WTC11 (cell line): Measurements from ENCODE around the gene SRRM2. TPM values are rescaled to one million over a fixed set of nuclear protein-coding genes. Genes with fewer than 3 reads are reported as not detected.

Experiments used
- ATAC-seq: fragments of 200-7000 bp; cut with Tn5 transposase; 2 replicates; pipeline ENCODE4 v1.10.0; 2021; ENCODE audit warnings: mild to moderate bottlenecking, moderate library complexity
- CTCF ChIA-PET: fragments of 300-600 bp; sonication (Branson Sonifier 250); formaldehyde crosslinking; loops from one replicate; lab custom pipeline; 2021; ENCODE audit warnings: antibody characterized with exemption; lab: Charles Lee
- POLR2A ChIA-PET: fragments of 350-600 bp; sonication (Branson Sonifier 250); formaldehyde crosslinking; loops from one replicate; lab custom pipeline; 2021; ENCODE audit warnings: antibody characterized with exemption; lab: Charles Lee
- DNase-seq: peaks from one replicate; pipeline ENCODE4 v3.0.0; 2021; ENCODE audit warnings: low spot score
- H3K27ac Mint-ChIP-seq: 2 replicates; pipeline ENCODE4 v1.8.0; 2021; ENCODE audit warnings: mixed read lengths
- H3K27me3 Mint-ChIP-seq: 2 replicates; pipeline ENCODE4 v1.8.0; 2021; ENCODE audit warnings: low read depth, mild to moderate bottlenecking, moderate library complexity, mixed read lengths
- H3K36me3 Mint-ChIP-seq: 2 replicates; pipeline ENCODE4 v1.8.0; 2021; ENCODE audit warnings: mixed read lengths
- H3K4me1 Mint-ChIP-seq: 2 replicates; pipeline ENCODE4 v1.8.0; 2022; ENCODE audit warnings: mixed read lengths
- H3K4me3 Mint-ChIP-seq: 2 replicates; pipeline ENCODE4 v1.8.0; 2021; ENCODE audit warnings: mild to moderate bottlenecking, moderate library complexity, mixed read lengths
- H3K9me3 Mint-ChIP-seq: 2 replicates; pipeline ENCODE4 v1.8.0; 2021; ENCODE audit warnings: mixed read lengths
- ATF6 ChIP-seq: sonication (generic); formaldehyde crosslinking; IDR thresholded peaks from 2 replicates; pipeline ENCODE4 v1.8.1; 2023; ENCODE audit warnings: mild to moderate bottlenecking, missing genetic modification reagents
- CREM ChIP-seq: sonication (generic); formaldehyde crosslinking; IDR thresholded peaks from 2 replicates; pipeline ENCODE4 v1.8.1; 2022; ENCODE audit warnings: mild to moderate bottlenecking, missing genetic modification reagents, moderate library complexity
- E2F4 ChIP-seq: sonication (generic); formaldehyde crosslinking; IDR thresholded peaks from 2 replicates; pipeline ENCODE4 v1.8.1; 2022; ENCODE audit warnings: low read depth, mild to moderate bottlenecking, moderate library complexity, missing genetic modification reagents, borderline replicate concordance
- FOXP1 ChIP-seq: sonication (generic); formaldehyde crosslinking; IDR thresholded peaks from 2 replicates; pipeline ENCODE4 v1.8.0; 2022; ENCODE audit warnings: missing genetic modification reagents, mild to moderate bottlenecking, moderate library complexity, borderline replicate concordance
- GTF2I ChIP-seq: fragments of 250-450 bp; sonication (Bioruptor Pico); conservative IDR thresholded peaks from 2 replicates; pipeline ENCODE4 v1.4.0; 2021; ENCODE audit warnings: mild to moderate bottlenecking
- IRF2 ChIP-seq: sonication (generic); formaldehyde crosslinking; IDR thresholded peaks from 2 replicates; pipeline ENCODE4 v1.8.0; 2022; ENCODE audit warnings: low read depth, missing genetic modification reagents, borderline replicate concordance
- JUN ChIP-seq: sonication (generic); formaldehyde crosslinking; IDR thresholded peaks from 2 replicates; pipeline ENCODE4 v1.8.0; 2023; ENCODE audit warnings: mild to moderate bottlenecking, missing genetic modification reagents
- MXD4 ChIP-seq: fragments of 250-450 bp; sonication (Bioruptor Pico); IDR thresholded peaks from 2 replicates; pipeline ENCODE4 v1.8.0; 2021; ENCODE audit warnings: mild to moderate bottlenecking, moderate library complexity, borderline replicate concordance
- NFATC4 ChIP-seq: fragments of 250-450 bp; sonication (Bioruptor Pico); IDR thresholded peaks from 2 replicates; pipeline ENCODE4 v1.9.0; 2021; ENCODE audit warnings: mild to moderate bottlenecking
- NFE2L1 ChIP-seq: sonication (generic); formaldehyde crosslinking; IDR thresholded peaks from 2 replicates; pipeline ENCODE4 v1.8.1; 2023; ENCODE audit warnings: missing genetic modification reagents
- NFYB ChIP-seq: sonication (generic); formaldehyde crosslinking; conservative IDR thresholded peaks from 2 replicates; pipeline ENCODE4 v1.8.0; 2022; ENCODE audit warnings: low read depth, missing genetic modification reagents
- PREB ChIP-seq: sonication (generic); formaldehyde crosslinking; IDR thresholded peaks from 2 replicates; pipeline ENCODE4 v1.8.1; 2022; ENCODE audit warnings: mild to moderate bottlenecking, missing genetic modification reagents, moderate library complexity, borderline replicate concordance
- SP1 ChIP-seq: sonication (generic); formaldehyde crosslinking; conservative IDR thresholded peaks from 2 replicates; pipeline ENCODE4 v1.8.1; 2022; ENCODE audit warnings: missing genetic modification reagents
- TCF7 ChIP-seq: sonication (generic); formaldehyde crosslinking; IDR thresholded peaks from 2 replicates; pipeline ENCODE4 v1.8.0; 2022; ENCODE audit warnings: mild to moderate bottlenecking, low read depth, missing genetic modification reagents, moderate library complexity
- ZNF396 ChIP-seq: fragments of 250-450 bp; sonication (Bioruptor Pico); IDR thresholded peaks from 2 replicates; pipeline ENCODE4 v1.8.0; 2021; ENCODE audit warnings: mild to moderate bottlenecking, moderate library complexity, borderline replicate concordance
- ZNF425 ChIP-seq: fragments of 250-450 bp; sonication (Bioruptor Pico); conservative IDR thresholded peaks from 2 replicates; pipeline ENCODE4 v1.9.0; 2021; ENCODE audit warnings: mild to moderate bottlenecking
- total RNA-seq: library from RNA; stranded (reverse); gene quantifications from 3 replicates; pipeline ENCODE4 v1.2.3, GENCODE V29; 2021
- TF ChIP-seq, protein P1 (sequence below): sonication (generic); formaldehyde crosslinking; conservative IDR thresholded peaks from 2 replicates; pipeline ENCODE4 v1.8.1; 2023; ENCODE audit warnings: mild to moderate bottlenecking, low read depth, missing genetic modification reagents, moderate library complexity
- TF ChIP-seq, protein P2 (sequence below): sonication (generic); formaldehyde crosslinking; IDR thresholded peaks from 2 replicates; pipeline ENCODE4 v1.8.0; 2023; ENCODE audit warnings: mild to moderate bottlenecking, missing genetic modification reagents
- TF ChIP-seq, protein P3 (sequence below): sonication (generic); formaldehyde crosslinking; conservative IDR thresholded peaks from 2 replicates; pipeline ENCODE4 v1.8.1; 2022; ENCODE audit warnings: mild to moderate bottlenecking, missing genetic modification reagents
- TF ChIP-seq, protein P4 (sequence below): fragments of 250-450 bp; sonication (Bioruptor Pico); IDR thresholded peaks from 2 replicates; pipeline ENCODE4 v2.1.2; 2022; ENCODE audit warnings: mild to moderate bottlenecking, moderate library complexity

The SRRM2 gene
- total RNA-seq, 1 experiment from 2014 or later: 823 TPM

GRCh38 chr16:2738615-2739014, 13.8 kb upstream of the SRRM2 start (continued):
- TF ChIP-seq, protein P1, sequence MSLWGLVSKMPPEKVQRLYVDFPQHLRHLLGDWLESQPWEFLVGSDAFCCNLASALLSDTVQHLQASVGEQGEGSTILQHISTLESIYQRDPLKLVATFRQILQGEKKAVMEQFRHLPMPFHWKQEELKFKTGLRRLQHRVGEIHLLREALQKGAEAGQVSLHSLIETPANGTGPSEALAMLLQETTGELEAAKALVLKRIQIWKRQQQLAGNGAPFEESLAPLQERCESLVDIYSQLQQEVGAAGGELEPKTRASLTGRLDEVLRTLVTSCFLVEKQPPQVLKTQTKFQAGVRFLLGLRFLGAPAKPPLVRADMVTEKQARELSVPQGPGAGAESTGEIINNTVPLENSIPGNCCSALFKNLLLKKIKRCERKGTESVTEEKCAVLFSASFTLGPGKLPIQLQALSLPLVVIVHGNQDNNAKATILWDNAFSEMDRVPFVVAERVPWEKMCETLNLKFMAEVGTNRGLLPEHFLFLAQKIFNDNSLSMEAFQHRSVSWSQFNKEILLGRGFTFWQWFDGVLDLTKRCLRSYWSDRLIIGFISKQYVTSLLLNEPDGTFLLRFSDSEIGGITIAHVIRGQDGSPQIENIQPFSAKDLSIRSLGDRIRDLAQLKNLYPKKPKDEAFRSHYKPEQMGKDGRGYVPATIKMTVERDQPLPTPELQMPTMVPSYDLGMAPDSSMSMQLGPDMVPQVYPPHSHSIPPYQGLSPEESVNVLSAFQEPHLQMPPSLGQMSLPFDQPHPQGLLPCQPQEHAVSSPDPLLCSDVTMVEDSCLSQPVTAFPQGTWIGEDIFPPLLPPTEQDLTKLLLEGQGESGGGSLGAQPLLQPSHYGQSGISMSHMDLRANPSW (CRISPR knock-in tag): no peak
- TF ChIP-seq NFATC4 (no peak), CREM (no peak), NFE2L1 (CRISPR knock-in tag) (no peak), TCF7 (CRISPR knock-in tag) (no peak), E2F4 (no peak), IRF2 (no peak)
- TF ChIP-seq, protein P2, sequence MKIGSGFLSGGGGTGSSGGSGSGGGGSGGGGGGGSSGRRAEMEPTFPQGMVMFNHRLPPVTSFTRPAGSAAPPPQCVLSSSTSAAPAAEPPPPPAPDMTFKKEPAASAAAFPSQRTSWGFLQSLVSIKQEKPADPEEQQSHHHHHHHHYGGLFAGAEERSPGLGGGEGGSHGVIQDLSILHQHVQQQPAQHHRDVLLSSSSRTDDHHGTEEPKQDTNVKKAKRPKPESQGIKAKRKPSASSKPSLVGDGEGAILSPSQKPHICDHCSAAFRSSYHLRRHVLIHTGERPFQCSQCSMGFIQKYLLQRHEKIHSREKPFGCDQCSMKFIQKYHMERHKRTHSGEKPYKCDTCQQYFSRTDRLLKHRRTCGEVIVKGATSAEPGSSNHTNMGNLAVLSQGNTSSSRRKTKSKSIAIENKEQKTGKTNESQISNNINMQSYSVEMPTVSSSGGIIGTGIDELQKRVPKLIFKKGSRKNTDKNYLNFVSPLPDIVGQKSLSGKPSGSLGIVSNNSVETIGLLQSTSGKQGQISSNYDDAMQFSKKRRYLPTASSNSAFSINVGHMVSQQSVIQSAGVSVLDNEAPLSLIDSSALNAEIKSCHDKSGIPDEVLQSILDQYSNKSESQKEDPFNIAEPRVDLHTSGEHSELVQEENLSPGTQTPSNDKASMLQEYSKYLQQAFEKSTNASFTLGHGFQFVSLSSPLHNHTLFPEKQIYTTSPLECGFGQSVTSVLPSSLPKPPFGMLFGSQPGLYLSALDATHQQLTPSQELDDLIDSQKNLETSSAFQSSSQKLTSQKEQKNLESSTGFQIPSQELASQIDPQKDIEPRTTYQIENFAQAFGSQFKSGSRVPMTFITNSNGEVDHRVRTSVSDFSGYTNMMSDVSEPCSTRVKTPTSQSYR (CRISPR knock-in tag): no peak

- no peak overlapping the region for H3K27ac Mint-ChIP-seq
- H3K9me3 Mint-ChIP-seq: no peaks in the 10 kb centered on the region
- DNase-seq (no peak), ATAC-seq (no peak; the same call in 1 of the 2 replicates)
- H3K27me3 Mint-ChIP-seq: no peaks in the 10 kb centered on the region
- no peak overlapping the region for H3K4me3 Mint-ChIP-seq
- POLR2A ChIA-PET: no interaction called here
- H3K4me1 Mint-ChIP-seq: no peaks in the 10 kb centered on the region
- CTCF ChIA-PET: interaction anchor here (0.7 kb wide), 1 partner anchor 99 kb away, joined by 4 read pairs; no protein-coding TSS in a partner anchor
- no peaks in the 10 kb centered on the region for H3K36me3 Mint-ChIP-seq
- TF ChIP-seq ZNF396 (CRISPR knock-in tag): no peak
- TF ChIP-seq FOXP1: no peak
- TF ChIP-seq GTF2I (CRISPR knock-in tag): no peak
- TF ChIP-seq, protein P3, sequence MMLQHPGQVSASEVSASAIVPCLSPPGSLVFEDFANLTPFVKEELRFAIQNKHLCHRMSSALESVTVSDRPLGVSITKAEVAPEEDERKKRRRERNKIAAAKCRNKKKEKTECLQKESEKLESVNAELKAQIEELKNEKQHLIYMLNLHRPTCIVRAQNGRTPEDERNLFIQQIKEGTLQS (CRISPR knock-in tag): no peak
- TF ChIP-seq, protein P4, sequence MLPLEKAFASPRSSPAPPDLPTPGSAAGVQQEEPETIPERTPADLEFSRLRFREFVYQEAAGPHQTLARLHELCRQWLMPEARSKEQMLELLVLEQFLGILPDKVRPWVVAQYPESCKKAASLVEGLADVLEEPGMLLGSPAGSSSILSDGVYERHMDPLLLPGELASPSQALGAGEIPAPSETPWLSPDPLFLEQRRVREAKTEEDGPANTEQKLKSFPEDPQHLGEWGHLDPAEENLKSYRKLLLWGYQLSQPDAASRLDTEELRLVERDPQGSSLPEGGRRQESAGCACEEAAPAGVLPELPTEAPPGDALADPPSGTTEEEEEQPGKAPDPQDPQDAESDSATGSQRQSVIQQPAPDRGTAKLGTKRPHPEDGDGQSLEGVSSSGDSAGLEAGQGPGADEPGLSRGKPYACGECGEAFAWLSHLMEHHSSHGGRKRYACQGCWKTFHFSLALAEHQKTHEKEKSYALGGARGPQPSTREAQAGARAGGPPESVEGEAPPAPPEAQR (CRISPR knock-in tag): no peak
- no peak for TF ChIP-seq PREB (CRISPR knock-in tag)
- no peak for TF ChIP-seq ZNF425
- TF ChIP-seq SP1 (CRISPR knock-in tag): no peak
- no peak for TF ChIP-seq NFYB
- TF ChIP-seq MXD4 (CRISPR knock-in tag): no peak
- no peak for TF ChIP-seq ATF6
- TF ChIP-seq JUN: no peak
These were observed 12.6 kb upstream of the SRRM2 start for GRCh38 chr16:2739625-2740430.
